GM18867 (cell line): ENCODE measurements around the gene MMP21.

Experiments
- ATAC-seq: cut with Tn5 transposase; IDR thresholded peaks from one replicate; pipeline ENCODE4 v1.9.1; 2021; ENCODE audit warnings: mild to moderate bottlenecking, moderate library complexity; ENCODE audit not compliant: unreplicated experiment

The MMP21 gene

GRCh38 chr10:125768219-125768855, 7.3 kb downstream of the MMP21 start:
- ATAC-seq, result no peak

- no peak for ATAC-seq
Measured at GRCh38 chr10:125766511-125766910, 9.1 kb downstream of the MMP21 start.

- ATAC-seq, result no peak
Measured at GRCh38 chr10:125765835-125766234, 9.8 kb downstream of the MMP21 start.

- ATAC-seq, result no peak
Measured at GRCh38 chr10:125762692-125763648, 12.7 kb downstream of the MMP21 start.

GRCh38 chr10:125761961-125762360, 13.7 kb downstream of the MMP21 start:
- no peak for ATAC-seq

- ATAC-seq, result no peak
Measured at GRCh38 chr10:125757742-125758141, 17.9 kb downstream of the MMP21 start.

GRCh38 chr10:125756853-125757487, 18.7 kb downstream of the MMP21 start:
- ATAC-seq, result no peak

GRCh38 chr10:125756196-125756595, 19.4 kb downstream of the MMP21 start:
- ATAC-seq, result no peak

GRCh38 chr10:125747417-125747816, 28.2 kb downstream of the MMP21 start:
- ATAC-seq, result no peak

GRCh38 chr10:125744909-125745308, 30.7 kb downstream of the MMP21 start:
- no peak for ATAC-seq

- no peak for ATAC-seq
Measured at GRCh38 chr10:125742465-125742864, 33.2 kb downstream of the MMP21 start.

- no peak for ATAC-seq
Measured at GRCh38 chr10:125739994-125740679, 35.5 kb downstream of the MMP21 start.

- ATAC-seq, result no peak
Measured at GRCh38 chr10:125738206-125738605, 37.4 kb downstream of the MMP21 start.

GRCh38 chr10:125734823-125735222, 40.8 kb downstream of the MMP21 start:
- no peak for ATAC-seq

- ATAC-seq, result no peak
Measured at GRCh38 chr10:125734148-125734547, 41.5 kb downstream of the MMP21 start.

GRCh38 chr10:125727436-125727835, 48.2 kb downstream of the MMP21 start:
- no peak for ATAC-seq

GRCh38 chr10:125726914-125727313, 48.7 kb downstream of the MMP21 start:
- no peak for ATAC-seq

- no peak for ATAC-seq
Measured at GRCh38 chr10:125722811-125723210, 52.8 kb downstream of the MMP21 start.

- ATAC-seq, result peak; percentile 54
Measured at GRCh38 chr10:125721035-125721434, 54.6 kb downstream of the MMP21 start.

GRCh38 chr10:125720002-125720382, 55.6 kb downstream of the MMP21 start:
- no peak for ATAC-seq
